ENCODE data around the gene IQGAP3.

Gene IQGAP3

DNA sequence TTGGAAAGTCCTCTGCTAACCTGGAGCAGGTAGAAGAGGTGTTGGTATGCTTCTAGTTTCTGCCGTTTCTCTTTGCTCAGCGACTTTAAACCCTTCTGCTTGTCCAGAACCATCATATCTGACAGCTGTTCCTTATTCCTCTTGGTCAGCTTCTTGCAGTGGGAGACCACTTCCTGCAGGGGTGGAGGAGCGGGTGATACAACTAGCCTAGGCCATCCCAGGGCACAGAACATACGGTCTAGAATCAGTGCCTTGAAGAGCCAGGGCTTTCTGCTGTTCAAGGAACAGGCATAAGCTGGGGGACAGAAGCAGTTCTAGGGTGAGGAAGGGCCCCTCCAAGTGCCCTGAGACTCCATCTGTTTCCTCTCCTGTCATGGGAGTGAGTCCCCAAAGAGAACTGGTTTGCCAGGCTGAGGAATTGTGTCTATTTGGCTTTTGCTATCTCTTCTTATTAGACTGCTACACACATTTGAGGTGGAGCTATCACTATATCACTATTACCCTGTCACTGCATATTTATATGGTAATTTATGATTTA, 32.5 kb downstream of the IQGAP3 start:
- DNase-seq, result no peak

DNA sequence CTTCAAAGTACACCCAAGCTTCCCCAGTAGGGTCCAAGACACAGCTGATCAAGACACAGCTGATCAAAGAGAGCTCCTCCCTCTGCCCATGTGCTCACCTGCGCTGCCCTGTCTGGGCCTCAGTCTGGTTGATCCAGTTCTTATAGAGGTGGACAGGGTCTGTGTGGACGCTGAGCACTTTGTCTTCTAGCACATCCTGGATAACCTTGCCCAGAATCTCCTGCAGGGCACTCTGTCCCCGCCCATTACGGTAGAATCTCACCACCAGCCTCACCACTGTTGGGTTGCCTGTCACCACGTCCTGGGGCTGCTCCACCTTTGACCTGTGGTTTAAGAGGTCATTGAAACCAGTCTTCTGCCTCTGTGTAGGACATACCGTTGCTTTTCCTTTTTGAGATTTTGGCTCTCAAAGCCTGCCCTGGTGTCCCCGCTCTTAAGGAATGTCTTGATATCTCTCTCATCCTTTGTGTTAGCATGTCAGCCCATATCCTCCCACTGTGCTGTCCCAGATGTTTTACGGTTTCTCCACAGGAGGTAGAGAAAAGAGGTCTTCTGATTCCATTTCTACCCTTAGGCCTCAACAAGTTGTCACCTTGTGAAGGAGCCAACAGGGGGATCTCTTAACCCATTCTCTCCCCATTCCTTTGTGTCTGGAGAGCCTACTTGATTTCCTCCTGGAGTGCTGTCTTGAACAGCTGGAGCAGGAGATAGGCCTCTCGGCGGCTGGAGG, 33.5 kb downstream of the IQGAP3 start:
- DNase-seq, result no peak

DNA sequence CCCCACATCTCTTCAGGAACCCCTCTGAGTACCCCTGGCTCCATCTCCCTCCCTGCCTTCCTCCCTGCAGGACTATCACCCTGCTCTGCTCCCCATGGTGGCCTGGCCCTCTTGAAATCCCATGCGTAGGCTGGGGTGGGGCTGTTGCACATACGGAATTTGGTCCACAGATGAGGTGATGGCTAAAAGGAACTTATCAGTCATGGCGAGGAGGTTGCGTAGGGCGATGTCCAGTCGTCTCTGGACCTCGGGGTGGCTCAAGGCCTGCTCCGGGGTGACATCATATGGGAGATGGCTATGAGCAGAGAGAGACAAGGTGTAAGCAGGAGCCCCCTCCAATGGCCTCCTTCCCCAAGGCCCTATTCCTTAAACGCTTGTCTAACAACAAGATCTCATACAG, 35.3 kb downstream of the IQGAP3 start:
- no peak for DNase-seq

DNA sequence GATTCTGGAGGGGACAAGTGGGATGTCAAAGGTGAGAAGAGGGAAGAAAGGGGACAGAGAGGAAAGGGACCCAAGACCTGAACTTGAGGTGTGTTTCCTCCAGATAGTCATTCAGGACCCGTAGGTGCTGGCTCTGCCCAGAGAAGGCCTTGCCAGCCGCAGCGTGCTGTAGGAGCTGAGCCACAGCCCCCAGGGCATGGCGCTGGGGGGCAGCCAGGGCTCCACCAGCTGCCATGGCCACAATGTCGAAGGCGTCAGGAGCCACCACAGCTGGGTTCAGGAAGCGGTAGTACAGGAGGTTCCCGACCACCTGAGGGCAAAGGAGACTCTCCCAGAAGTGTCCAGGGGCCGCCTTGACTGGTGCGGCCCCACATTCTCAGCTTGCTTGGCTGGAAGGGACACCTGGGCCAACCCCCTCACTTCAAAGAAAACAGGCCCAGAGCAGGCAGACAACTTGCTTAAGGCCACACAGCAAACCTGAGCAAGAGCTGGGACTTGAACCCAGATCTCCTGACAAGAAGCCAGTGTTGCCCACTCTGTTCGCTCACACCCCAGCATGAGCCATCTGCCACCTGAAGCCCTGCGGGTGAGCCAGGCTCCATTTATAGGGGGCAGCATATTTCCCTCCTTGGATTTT, 37.8 kb downstream of the IQGAP3 start:
- DNase-seq, result no peak

DNA sequence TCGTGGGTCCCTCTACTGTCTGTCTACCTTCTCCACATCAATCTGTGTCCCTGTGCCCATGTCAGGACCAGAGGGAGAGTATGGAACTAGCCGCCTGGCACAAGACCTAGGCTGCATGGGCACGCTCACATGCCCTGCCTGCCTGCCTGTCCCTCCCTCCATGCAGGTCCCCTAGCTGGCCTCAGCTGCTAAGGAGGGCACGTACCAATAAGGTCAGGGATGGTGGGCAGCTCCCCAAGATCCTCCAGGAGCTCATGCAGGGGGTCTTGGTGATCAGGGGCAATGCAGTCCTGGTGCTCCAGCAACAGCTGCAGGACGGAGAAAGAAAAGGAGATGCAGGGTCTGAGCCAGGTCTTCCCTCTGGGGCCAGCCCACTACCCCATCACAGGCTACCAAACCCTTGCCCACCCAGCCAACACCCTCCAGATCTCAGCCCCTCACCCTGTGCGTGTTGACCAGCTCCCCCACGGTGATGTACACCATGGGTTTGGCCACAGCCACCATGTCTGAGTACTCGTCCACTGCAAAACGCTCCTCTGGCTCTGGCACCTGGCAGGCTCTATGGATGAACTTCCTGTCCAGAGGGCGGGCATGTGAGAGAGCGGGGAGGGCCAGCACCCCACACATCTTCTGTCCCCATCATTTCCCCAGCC, 38.7 kb downstream of the IQGAP3 start:
- DNase-seq, result no peak

DNA sequence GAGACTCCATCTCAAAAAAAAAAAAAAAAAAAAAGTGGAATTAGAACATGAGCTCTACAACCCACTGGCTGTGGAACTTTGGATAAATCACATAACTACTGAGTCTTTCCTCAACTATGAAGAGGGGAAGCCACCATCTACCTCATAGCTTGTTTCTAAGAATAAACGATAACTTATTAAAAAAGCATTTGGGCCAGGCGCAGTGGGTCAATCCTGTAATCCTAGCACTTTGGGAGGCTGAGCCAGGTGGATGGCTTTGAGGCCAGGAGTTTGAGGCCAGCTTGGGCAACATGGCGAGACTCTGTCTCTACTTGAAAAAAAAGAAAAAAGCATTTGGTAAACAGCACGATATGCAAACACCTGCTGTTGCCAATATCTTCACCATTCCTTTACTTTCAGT, 40.0 kb downstream of the IQGAP3 start:
- no peak for DNase-seq

DNA sequence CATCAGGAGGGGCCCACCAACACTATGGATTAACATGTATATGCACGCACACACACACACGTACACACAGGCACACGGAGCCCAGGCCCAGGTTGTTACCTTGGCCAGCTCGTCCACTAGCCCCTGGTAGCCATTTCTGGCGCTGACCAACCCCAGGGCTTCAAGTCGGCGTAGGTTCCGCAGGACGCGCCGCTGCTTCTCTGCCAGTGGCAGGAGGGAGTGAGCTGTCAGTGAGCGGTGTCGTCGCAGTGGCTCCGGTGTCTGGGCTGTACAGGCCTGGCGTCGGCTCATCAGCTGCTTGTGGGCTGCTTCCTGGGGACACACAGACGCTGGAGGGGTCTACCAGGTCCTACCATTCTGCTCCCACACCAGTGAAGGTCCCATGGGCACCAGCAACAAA, 42.4 kb downstream of the IQGAP3 start:
- DNase-seq, result no peak

DNA sequence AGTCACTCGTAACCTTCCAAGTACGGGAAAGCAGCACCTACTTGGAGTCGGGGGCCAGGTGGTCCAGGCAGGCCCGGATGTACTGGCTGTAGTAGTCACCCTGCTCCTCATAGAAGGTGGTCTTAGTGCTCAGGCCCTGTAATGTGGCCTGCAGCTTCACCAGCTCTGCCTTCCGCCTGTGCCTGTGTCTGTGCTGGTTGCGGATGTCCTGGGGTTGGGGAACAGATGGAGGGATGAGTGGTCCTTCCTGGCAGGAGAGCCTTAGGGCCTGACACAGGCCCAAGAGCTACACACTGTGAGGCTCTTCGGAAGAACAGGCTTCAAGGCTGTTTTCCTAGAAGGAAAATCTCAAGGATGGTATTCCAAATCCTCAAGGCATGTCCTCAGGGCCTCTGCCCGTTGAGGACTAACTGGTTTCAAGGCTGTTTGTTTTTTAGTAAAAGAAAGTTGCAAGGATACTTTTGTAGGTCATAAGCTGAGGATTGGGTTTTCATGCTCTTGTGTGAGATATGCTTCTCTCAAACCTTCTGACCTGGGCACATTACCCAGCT, 43.4 kb downstream of the IQGAP3 start:
- DNase-seq, result no peak

DNA sequence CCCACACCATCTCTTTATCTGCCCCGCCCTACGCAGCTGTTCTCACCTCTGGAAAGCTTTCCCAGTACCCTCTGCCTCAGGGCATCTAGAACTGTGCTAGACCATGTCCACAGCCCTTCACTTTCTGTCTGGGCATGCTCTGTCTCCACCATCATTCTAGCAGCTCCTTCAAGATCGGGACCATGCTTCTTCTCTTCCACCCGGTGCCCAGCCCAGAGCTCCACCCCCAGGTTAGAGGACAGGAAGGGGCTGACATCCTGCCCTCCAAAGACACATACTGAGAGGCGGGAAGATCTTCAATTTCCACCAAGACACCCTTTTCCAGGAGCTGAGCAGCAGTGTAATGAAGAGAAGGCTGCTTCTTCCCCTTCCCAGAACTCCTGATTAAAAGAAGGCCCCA, 44.1 kb downstream of the IQGAP3 start:
- DNase-seq, result no peak

DNA sequence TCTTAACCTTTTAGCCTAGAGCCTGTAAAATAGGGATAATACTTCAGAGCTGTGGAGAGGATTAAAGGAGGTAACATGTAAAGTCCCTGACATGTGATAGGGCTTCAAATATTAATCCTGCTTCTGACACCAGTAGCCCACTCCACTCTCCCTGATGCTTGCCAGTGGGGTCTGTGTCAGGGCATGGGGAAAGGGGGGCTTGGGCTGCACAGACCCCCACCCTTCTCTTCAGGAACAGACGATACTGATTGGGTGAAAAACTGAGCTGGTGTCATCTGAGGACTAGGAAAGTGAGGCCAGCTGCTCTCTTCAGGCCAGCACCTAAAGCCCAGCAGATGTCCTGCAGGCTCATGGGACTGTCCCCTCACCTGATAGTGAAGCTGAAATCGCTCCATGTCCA, 44.8 kb downstream of the IQGAP3 start:
- no peak for DNase-seq

DNA sequence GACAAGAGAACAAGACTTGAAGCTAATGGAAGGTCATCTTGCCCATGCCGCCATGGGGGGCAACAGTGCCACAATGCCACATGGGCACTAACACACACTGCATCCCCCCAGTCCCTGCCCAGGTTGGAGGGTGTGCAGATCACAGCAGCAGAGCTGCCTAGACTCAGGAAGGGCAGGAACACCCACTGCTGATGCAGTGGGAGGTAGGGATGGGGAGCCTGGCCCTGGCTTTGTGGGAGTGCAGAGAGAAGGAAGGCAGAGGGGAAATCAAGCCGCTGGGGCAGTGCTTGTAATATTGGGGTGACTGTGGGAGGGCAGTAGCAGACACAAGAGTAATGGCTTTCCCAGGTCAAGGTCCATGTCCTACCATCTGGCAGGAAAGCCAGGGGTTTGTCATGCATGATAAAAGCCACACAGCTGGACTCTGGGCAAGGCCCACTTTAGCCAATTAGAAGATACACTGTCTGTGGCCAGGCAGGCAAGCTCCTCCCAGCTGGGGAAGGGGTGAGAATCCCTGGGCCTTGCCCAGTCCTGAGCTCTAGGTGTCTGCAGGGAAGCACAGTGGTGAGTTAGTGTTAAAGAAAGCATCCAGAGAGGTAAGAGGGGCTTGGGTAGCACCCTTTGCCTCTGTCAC, 46.4 kb downstream of the IQGAP3 start:
- DNase-seq, result no peak

DNA sequence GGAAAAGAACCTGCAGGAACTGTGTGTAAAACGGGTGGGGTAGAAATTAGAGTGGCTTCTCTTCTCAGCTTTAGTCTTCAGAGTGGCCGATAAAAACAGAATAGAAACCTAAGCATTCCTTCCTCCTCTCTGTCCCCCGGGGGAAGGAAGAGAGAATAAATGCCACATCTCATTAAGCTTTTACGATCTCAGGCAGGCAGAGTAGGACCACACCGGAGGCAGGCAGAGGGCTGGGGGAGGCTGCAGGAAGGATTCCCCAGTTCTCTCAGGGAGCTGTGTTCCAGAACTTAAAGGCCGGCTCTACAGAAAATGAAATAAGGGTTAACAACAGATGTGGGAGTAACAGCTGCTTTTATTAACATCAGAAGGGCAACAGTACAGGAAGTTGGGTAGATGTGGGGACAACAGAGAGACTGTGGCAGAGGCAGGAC, 47.3 kb downstream of the IQGAP3 start:
- DNase-seq, result no peak

DNA sequence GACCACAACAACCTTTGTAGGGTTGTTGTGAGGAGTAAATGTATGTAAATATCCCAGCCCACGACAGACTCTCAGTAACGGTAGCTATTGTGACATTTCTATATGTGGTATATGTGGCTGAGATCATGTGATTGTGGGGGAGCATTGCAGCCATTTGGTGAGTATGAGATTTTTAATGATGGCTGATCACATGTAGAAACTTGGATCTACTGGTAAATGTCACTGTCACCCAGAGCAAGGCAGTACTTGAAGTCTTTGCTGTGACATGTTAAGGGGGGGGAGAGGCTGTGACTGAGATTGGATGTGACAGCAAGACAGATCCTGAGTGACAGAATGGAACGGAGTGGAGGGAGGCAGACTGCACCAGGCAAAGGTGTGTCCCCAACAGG, 47.9 kb downstream of the IQGAP3 start:
- DNase-seq, result no peak

DNA sequence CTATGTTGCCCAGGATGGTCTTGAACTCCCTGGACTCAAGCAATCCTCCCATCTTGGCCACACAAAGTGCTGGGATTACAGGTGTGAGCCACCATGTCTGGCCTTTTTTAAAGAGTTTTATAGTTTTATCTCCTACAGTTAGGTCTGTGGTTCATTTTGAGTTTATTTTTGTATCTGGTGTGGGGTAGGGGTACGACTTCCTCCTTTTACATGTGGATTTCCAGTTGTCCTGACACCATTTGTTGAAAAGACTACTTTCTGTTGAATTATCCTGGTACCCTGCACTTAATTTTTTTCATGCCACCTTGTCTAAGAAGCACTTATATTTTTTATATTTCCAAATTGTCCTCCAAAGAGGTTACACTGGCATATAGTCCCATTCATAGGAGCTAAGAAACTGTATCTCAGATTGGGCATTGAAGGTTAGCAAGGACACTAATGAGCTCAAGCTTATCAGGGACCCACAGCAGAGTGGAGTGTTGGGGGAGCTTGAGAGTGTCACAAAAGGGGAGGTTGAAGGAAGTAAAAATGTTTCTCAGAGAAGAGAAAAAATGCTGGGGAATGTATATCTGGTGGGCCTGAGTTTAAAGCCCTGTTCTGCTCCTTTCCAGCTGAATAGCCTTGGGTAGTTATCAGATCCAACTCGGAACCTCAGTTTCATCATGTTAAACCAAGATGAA, 48.4 kb downstream of the IQGAP3 start:
- no peak for DNase-seq

DNA sequence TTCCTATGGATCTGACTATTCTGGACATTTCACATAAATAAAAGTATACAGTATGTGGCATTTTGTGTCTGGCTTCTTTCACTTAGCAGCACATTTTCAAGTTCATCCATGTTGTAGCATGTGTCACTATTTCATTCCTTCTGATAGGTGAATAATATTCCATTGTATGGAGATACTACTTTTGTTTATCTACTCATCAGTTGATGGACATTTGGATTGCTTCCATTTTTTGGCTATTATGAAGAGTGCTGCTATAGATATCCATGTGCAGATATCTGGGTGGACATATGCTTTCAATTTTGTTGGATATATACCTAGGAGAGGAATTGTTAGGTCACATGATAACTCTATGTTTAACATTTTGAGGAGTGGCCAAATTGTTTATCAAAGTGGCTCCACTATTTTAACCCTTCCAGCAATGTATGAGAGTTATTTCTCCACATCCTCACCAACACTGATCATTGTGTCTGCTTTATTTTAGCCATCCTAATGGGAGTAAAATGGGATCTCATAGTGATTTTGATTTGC, 49.9 kb downstream of the IQGAP3 start:
- no peak for DNase-seq

DNA sequence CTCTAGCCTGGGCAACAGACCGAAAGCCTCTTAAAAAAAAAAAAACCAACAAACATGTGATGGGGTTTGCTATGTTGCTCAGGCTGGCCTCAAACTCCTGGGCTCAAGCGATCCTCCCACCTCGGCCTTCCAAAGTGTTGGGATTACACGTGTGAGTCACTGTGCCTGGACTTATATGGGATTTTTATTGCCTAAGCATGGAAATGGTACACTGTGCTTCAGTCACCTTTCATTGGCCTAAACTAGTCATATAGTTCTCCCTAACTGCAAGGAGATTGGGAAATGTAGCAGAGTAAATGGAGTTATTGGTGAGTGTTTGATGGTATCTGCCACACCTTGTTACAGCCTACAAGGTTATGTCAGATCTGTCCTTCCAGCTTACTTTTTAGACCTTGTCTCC, 54.6 kb downstream of the IQGAP3 start:
- no peak for DNase-seq

DNA sequence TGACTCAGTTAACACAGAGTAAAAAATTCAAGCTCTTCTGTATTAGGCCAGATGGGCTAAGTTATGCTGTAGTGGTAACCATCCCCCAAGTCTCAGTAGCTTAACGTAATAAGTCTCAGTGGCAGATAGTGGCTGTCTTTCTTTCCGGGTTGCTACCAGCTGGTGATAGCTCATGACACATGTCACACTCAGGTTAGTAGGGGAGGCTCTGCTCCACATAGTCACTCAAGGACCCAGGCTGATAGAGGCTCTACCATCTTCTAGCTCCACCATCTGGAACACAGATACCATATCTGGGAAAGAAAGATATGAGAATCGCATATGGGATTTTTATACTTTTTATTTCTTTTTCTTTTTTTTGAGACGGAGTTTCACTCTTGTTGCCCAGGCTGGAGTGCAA, 55.5 kb downstream of the IQGAP3 start:
- DNase-seq, result no peak

DNA sequence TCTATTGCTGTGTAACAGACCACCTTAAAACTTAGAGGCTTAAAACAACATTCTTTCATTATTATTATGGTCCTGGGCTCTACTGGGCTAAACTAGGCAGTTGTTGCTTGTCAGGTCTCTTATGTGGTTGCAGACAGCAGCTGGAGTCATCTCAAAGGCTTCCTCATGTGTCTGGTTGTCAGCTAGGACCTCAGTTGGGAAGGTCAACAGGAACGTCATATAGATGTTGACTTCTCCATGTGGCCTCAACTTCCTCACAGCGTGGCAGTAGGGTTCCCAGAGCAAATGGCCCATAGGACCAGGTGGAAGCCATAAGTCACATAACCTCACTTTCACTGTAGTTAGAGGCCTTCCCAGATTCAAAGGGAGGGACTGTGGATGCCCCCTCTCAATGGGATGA, 56.4 kb downstream of the IQGAP3 start:
- no peak for DNase-seq

DNA sequence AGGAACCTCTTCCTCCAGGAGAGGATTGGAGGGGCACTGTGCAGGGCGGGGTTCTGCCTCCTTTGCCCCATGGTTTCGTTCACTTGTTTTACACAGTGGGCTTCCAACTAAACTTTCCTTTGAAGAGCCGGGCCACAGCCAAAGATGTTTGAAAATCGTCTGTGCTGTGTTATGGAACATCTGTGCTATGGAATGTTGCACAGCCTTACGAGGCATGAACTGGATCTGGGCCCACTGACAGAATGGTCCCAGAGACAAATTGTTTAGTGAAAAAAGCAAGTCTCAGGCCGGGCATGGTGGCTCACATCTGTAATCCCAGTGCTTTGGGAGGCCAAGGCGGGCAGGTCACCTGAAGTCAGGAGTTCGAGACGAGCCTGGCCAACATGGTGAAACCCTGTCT, 59.2 kb downstream of the IQGAP3 start:
- DNase-seq, result no peak

DNA sequence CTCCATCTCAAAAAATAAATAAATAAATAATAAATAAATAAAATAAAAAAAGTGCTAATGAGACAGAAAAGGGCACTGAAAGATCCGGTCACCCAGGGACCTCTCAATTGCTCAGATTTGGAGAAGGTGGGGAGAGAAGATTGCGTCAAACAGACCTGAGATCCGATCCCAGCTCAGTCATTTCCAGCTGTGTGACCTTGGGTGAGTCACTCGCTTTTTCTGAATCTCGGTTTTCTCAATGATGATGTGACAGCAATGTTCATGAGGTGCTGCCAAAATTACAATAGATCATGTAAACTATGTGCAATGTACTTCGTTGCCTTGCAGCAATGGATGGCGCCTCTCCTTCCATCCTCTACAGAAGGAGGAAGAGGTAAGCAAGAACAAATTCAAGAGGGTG, 60.7 kb downstream of the IQGAP3 start:
- no peak for DNase-seq

DNA sequence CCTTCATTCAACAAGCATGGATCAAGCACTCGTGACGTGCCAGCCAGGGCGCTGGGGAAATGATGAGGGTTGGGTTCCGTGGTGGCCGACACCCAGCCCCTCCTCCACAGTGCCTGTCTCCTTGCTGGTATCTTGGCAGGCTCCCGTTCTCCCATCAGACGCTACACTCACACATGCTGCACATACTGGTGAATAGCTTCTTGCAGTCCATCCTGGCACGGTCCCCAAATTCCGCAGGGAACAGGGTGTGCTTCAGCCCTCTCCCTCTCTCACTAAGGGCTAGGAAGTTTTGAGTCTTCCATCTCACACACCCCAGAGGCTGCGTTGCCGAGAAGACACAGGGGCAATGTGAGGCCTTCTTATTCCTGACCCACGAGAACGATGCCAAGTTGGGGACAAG, 61.7 kb downstream of the IQGAP3 start:
- DNase-seq, result no peak

DNA sequence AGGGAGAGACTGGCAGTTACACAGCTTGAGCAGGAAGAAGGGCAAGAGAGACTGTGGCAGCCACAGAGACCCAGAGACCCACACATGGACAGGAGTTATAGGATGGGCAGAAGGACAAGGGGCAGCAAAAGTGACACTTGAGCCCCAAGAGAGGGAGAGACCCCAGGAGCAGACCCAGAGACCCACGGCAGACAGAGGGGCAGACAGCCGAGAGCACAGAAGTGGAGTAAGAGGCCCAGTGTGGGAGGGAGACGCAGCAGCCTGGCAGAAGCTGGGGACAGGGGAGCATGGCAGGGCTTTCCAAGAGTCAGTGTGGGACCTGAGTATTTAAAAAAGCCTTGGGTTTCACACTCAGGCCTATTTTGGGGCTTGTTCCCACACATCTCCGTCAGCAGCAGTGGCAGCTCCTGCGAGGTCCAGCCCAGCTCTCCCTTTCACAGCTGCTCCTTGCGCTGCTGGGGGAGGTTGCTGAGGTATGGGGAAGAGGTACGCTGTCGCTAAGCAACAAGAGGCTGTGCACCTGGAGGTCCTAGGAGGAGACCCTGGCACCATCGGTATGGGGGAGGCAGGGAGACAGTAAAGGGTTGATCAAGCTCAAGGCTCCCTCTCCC, 62.8 kb downstream of the IQGAP3 start:
- DNase-seq, result no peak
